GM12878 (cell line): ENCODE data around the gene POLR1A. TPM values are rescaled to one million over a fixed set of nuclear protein-coding genes. Genes with fewer than 3 reads are reported as not detected.
A peak's percentile ranks its signal among the peaks of the same experiment; 100 is the strongest.

Source experiments
- ATAC-seq: fragments of 200-7000 bp; cut with Tn5 transposase; 3 replicates; pipeline ENCODE4 v1.9.1; 2020; ENCODE audit warnings: mild to moderate bottlenecking, moderate library complexity
- BruUV-seq: library from RNA; stranded (reverse); fragments of 400-500 nt; replicated peaks from 2 replicates; lab custom pipeline; 2021; lab: Mats Ljungman, UMichigan
- CTCF ChIA-PET: fragments of 300-600 bp; sonication (Branson Sonifier 250); formaldehyde crosslinking; extraction: SDS; loops from one replicate; lab custom pipeline; 2021; ENCODE audit warnings: inconsistent platforms; lab: Yijun Ruan, JAX
- POLR2A ChIA-PET: fragments of 350-600 bp; formaldehyde crosslinking; extraction: SDS; loops from one replicate; lab custom pipeline; 2021; ENCODE audit warnings: inconsistent platforms; lab: Charles Lee
- RAD21 ChIA-PET: fragments of 300-600 bp; sonication (Branson Sonifier 250); formaldehyde crosslinking; loops from one replicate; lab custom pipeline; 2023; ENCODE audit warnings: antibody characterized with exemption; ENCODE audit not compliant: unreplicated experiment; lab: Charles Lee
- SMC1A ChIA-PET: fragments of 300-600 bp; sonication (Branson Sonifier 250); formaldehyde crosslinking; loops from one replicate; lab custom pipeline; 2023; ENCODE audit not compliant: unreplicated experiment, uncharacterized antibody; lab: Charles Lee
- DNase-seq: peaks from one replicate; pipeline ENCODE4 v3.0.0-alpha.2; 2011; ENCODE audit warnings: low read depth, low spot score
- FAIRE-seq: peaks from 3 replicates; lab custom pipeline; 2011; peaks lifted over from hg19 to GRCh38; lab: Jason Lieb, UNC
- H2AFZ ChIP-seq: 2 replicates; pipeline ENCODE4 v1.6.0; 2011; ENCODE audit warnings: low read depth, low read length, control low read depth; ENCODE audit not compliant: control insufficient read depth
- H3K27ac ChIP-seq: 2 replicates; pipeline ENCODE4 v1.5.1; 2011; ENCODE audit warnings: control low read depth; ENCODE audit not compliant: control insufficient read depth, insufficient read depth
- H3K27me3 ChIP-seq, 2 experiments: replicated peaks in 1 of 2; 2 replicates each; pipeline versions ENCODE4 v1.6.0 to v1.6.1; 2011; ENCODE audit warnings: low read length in 1 of 2; ENCODE audit not compliant: control insufficient read depth in 2 of 2, insufficient read depth in 2 of 2
- H3K36me3 ChIP-seq, 2 experiments: 2 replicates each; pipeline ENCODE4 v1.5.1; 2011; ENCODE audit warnings: low read length in 1 of 2; ENCODE audit not compliant: control insufficient read depth in 2 of 2, insufficient read depth in 2 of 2
- H3K4me1 ChIP-seq: 2 replicates; pipeline ENCODE4 v1.6.1; 2011; ENCODE audit warnings: mild to moderate bottlenecking, low read length, moderate library complexity, mixed read lengths; ENCODE audit not compliant: control insufficient read depth, insufficient read depth
- H3K4me2 ChIP-seq: 2 replicates; pipeline ENCODE4 v1.6.0; 2011; ENCODE audit warnings: control low read depth; ENCODE audit not compliant: control insufficient read depth, insufficient read depth
- H3K4me3 ChIP-seq: fragments of 200-600 bp; sonication (generic); 2 replicates; pipeline ENCODE4 v1.5.1; 2016
- H3K79me2 ChIP-seq: 2 replicates; pipeline ENCODE4 v1.6.0; 2011; ENCODE audit warnings: low read length; ENCODE audit not compliant: control insufficient read depth, insufficient read depth
- H3K9ac ChIP-seq: 2 replicates; pipeline ENCODE4 v1.8.0; 2011; ENCODE audit warnings: low read length, control low read depth, mixed read lengths; ENCODE audit not compliant: control insufficient read depth, insufficient read depth
- H3K9me3 ChIP-seq: replicated peaks from 3 replicates; pipeline ENCODE4 v1.5.1; 2011; ENCODE audit warnings: mild to moderate bottlenecking, low read length; ENCODE audit not compliant: control insufficient read depth, insufficient read depth
- H4K20me1 ChIP-seq: 2 replicates; pipeline ENCODE4 v1.6.0; 2011; ENCODE audit not compliant: control insufficient read depth, insufficient read depth
- CREB1 ChIP-seq: IDR thresholded peaks from 2 replicates; pipeline ENCODE4 v1.6.1; 2012; ENCODE audit warnings: low read depth, mild to moderate bottlenecking, inconsistent platforms
- ETV6 ChIP-seq, 2 experiments: fragments of 450-650 bp in 1 of 2; IDR thresholded peaks in 1 of 2; conservative IDR thresholded peaks in 1 of 2; 2 replicates each; pipeline ENCODE4 v1.6.1; 2014; ENCODE audit warnings: antibody characterized with exemption in 1 of 2, borderline replicate concordance in 1 of 2, low read depth in 1 of 2, mild to moderate bottlenecking in 1 of 2, moderate library complexity in 1 of 2
- HDGF ChIP-seq: fragments of 450-650 bp; IDR thresholded peaks from 2 replicates; pipeline ENCODE4 v1.6.1; 2016; ENCODE audit warnings: antibody characterized with exemption
- SIX5 ChIP-seq: IDR thresholded peaks from 2 replicates; pipeline ENCODE4 v1.6.1; 2011; ENCODE audit warnings: mild to moderate bottlenecking, low read depth, low read length, moderate library complexity; ENCODE audit not compliant: severe bottlenecking
- SMAD5 ChIP-seq: IDR thresholded peaks from 2 replicates; pipeline ENCODE4 v1.6.1; 2016; ENCODE audit warnings: antibody characterized with exemption, low read depth
- WRNIP1 ChIP-seq: IDR thresholded peaks from 2 replicates; pipeline ENCODE4 v1.6.1; 2011; ENCODE audit warnings: low read depth, low read length, improper control_type of control experiment, borderline replicate concordance
- ZBED1 ChIP-seq: IDR thresholded peaks from 2 replicates; pipeline ENCODE4 v1.6.1; 2016; ENCODE audit warnings: borderline replicate concordance
- in situ Hi-C: fragments of 300-500 bp; cut with MboI; formaldehyde crosslinking; loops from 9 replicates; pipeline ENCODE4 v1.14.3; 2018; ENCODE audit warnings: mixed read lengths
- intact Hi-C: fragments of 100-400 bp; cut with micrococcal nuclease; formaldehyde crosslinking; loops from one replicate; pipeline ENCODE4 v1.14.2; 2022; ENCODE audit not compliant: unreplicated experiment
- polyA plus RNA-seq, 11 experiments: library from polyadenylated mRNA; depleted of rRNA in 4 of 11; unstranded in 6 of 11; stranded (reverse) in 5 of 11; fragments of >200 nt; fragmentation: Nextera tagmentation in 4 of 11; fragmentation: Illumina TruSeq in 1 of 11; extraction: Ambion mirVana in 4 of 11; extraction: Trizol in 1 of 11; gene quantifications; 1 replicate in 1 of 11; 2 replicates in 10 of 11; pipeline versions ENCODE4 v1.2.1 to v1.2.3, GENCODE V29; 2011 to 2016; ENCODE audit warnings: inconsistent platforms in 2 of 11, missing spikeins in 2 of 11, low read depth in 1 of 11
- total RNA-seq, 4 experiments: library from RNA; depleted of rRNA in 3 of 4; stranded (reverse); fragments of >200 nt in 3 of 4; fragmentation: Illumina TruSeq in 1 of 4; extraction: Trizol in 1 of 4; gene quantifications; 2 replicates each; pipeline versions ENCODE4 v1.2.1 to v1.2.3, GENCODE V29; 2013 to 2021
- TF ChIP-seq, protein P1 (sequence below): IDR thresholded peaks from 2 replicates; pipeline ENCODE4 v1.6.1; 2011; ENCODE audit warnings: borderline replicate concordance, low read depth, mild to moderate bottlenecking, moderate library complexity, mixed read lengths, low read length; ENCODE audit not compliant: insufficient read depth; ENCODE audit errors: extremely low read length
- TF ChIP-seq, protein P2 (sequence below): IDR thresholded peaks from 2 replicates; pipeline ENCODE4 v1.6.1; 2011; ENCODE audit warnings: mild to moderate bottlenecking, low read depth, low read length, moderate library complexity; ENCODE audit not compliant: insufficient replicate concordance

The POLR1A gene
- total and polyA plus RNA-seq, 10 of the 15 experiments (the other 5 are each of a cell fraction or from before 2014, with no cell fraction given): 2.1 to 53.9 (median 17.8) TPM

DNA sequence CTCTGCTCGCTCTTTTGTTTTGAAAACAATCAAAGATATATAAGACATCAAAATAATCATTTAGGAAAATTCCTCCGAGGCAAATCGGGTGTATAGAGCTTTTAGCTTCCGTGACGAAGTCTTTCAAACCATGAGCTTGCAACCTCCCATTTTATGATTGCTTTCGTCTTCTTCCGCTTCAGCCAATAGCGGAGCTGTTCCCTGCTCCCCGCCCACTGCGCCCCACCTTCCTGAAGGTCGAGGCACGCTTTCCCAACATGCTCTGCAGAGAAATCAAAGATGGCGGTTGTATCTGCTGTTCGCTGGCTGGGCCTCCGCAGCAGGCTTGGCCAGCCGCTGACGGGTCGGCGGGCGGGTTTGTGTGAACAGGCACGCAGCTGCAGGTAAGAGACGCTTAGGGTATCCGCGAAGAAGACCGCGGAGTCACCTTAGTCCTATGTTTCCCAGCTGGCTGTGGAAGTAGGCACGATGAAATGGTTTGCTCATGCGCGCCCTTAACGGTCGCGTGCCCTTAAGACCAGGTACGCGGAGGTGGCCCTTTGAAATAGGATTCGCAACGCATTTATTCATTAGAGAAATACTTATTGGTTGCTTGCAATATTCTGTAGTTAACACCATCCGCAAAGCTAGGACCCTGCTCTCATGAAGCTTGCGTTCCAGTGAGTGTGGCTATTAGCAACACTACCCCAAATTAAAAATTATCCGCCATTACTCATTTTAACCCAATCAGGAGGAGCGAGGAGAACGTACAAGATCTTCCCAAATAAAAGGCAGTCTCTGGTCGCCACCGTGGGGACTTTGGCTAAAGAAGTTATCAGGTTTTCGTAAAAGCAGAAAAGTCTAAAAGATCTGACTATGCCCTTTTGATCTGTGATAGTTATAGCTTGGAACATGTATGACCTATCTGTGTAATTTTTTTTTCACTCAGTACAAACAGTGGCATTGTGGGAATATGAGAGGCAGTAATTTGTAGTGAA is 571 bp upstream of the POLR1A start, which contains the start of gene PTCD3 (continued):
- TF ChIP-seq, protein P1, sequence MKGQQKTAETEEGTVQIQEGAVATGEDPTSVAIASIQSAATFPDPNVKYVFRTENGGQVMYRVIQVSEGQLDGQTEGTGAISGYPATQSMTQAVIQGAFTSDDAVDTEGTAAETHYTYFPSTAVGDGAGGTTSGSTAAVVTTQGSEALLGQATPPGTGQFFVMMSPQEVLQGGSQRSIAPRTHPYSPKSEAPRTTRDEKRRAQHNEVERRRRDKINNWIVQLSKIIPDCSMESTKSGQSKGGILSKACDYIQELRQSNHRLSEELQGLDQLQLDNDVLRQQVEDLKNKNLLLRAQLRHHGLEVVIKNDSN: no peak
- TF ChIP-seq WRNIP1 (no peak), HDGF (peak; percentile 28; the same call in 1 of the 2 replicates), ZBED1 (no peak), SIX5 (peak; percentile 65), ETV6 (conservative IDR thresholded peaks at IDR 0.05 in 1 of 2, IDR thresholded peaks at IDR 0.05 in 1 of 2; ENCODE audit: borderline replicate concordance in 1 of 2, low read depth in 1 of 2) (no peak)
- TF ChIP-seq, protein P2, sequence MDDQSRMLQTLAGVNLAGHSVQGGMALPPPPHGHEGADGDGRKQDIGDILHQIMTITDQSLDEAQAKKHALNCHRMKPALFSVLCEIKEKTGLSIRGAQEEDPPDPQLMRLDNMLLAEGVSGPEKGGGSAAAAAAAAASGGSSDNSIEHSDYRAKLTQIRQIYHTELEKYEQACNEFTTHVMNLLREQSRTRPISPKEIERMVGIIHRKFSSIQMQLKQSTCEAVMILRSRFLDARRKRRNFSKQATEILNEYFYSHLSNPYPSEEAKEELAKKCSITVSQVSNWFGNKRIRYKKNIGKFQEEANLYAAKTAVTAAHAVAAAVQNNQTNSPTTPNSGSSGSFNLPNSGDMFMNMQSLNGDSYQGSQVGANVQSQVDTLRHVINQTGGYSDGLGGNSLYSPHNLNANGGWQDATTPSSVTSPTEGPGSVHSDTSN: peak; percentile 15

GRCh38 chr2:86102157-86102556 is 3.5 kb downstream of the POLR1A start:
- DNase-seq: no peak
- intact Hi-C loops: no loop called here
- no peak for TF ChIP-seq CREB1
- TF ChIP-seq SMAD5: no peak
- Histone ChIP-seq H3K4me3 (no peak overlapping the region), H3K27ac (no peak overlapping the region), H3K9ac (no peak overlapping the region), H3K4me2 (no peak overlapping the region), H3K9me3 (peaks cover 2% of the 10 kb centered on the region; the same call in 2 of the 3 replicates), H3K4me1 (no peaks in the 10 kb centered on the region), H3K27me3 (no peaks in the 10 kb centered on the region), H3K36me3 (peaks cover 5 to 12% of the 10 kb centered on the region in 2 experiments; a peak in 3 of 4 replicates), H4K20me1 (no peaks in the 10 kb centered on the region), H2AFZ (no peak overlapping the region), H3K79me2 (peaks cover 67% of the 10 kb centered on the region)
- in situ Hi-C loops: no loop called here
- ChIA-PET RAD21 (no interaction called here), SMC1A (interaction anchor here (0.6 to 1.3 kb wide), 2 partner anchors 275 to 296 kb away, joined by 3 read pairs; no protein-coding TSS in a partner anchor), CTCF (no interaction called here), POLR2A (interaction anchor here (1.1 kb wide), 1 partner anchor 483 kb away, joined by 3 read pairs; no protein-coding TSS in a partner anchor)
- no TSS peak for BruUV-seq
- FAIRE-seq: no peak
- ATAC-seq: no peak
